IPS-NIHi7 (cell line): ENCODE results near the gene MZT2B.
"Not testable (repeated sequence)": the region's sequence is repeated elsewhere in the genome, so short reads cannot be mapped to it uniquely, and the experiment has no call there.

Source experiments
- DNase-seq: peaks from one replicate; pipeline ENCODE4 v3.0.0; 2012; ENCODE audit warnings: mixed read lengths; ENCODE audit errors: extremely low spot score

MZT2B gene

GRCh38 chr2:130219147-130219546 is 37.1 kb downstream of the MZT2B start:
- not testable (repeated sequence) for DNase-seq

GRCh38 chr2:130220505-130220904 is 38.4 kb downstream of the MZT2B start:
- not testable (repeated sequence) for DNase-seq

- DNase-seq: not testable (repeated sequence)
Measured at GRCh38 chr2:130222523-130222922, 40.5 kb downstream of the MZT2B start.

- DNase-seq: not testable (repeated sequence)
Measured at GRCh38 chr2:130228005-130228404, 45.9 kb downstream of the MZT2B start.

GRCh38 chr2:130228467-130229160 is 46.6 kb downstream of the MZT2B start:
- DNase-seq: not testable (repeated sequence)

- DNase-seq: not testable (repeated sequence)
Measured at GRCh38 chr2:130229161-130229510, 47.1 kb downstream of the MZT2B start.

- DNase-seq: not testable (repeated sequence)
Measured at GRCh38 chr2:130230376-130230775, 48.3 kb downstream of the MZT2B start.

GRCh38 chr2:130230907-130231306 is 48.8 kb downstream of the MZT2B start:
- not testable (repeated sequence) for DNase-seq

GRCh38 chr2:130231656-130232055 is 49.6 kb downstream of the MZT2B start:
- no peak for DNase-seq

- DNase-seq: not testable (repeated sequence)
Measured at GRCh38 chr2:130233066-130233465, 51.0 kb downstream of the MZT2B start.

- DNase-seq: not testable (repeated sequence)
Measured at GRCh38 chr2:130239581-130239980, 57.5 kb downstream of the MZT2B start.
